ENCODE measurements around the gene GNG11.
"Not testable (repeated sequence)": the region's sequence is repeated elsewhere in the genome, so short reads cannot be mapped to it uniquely, and the experiment has no call there.

The GNG11 gene

DNA sequence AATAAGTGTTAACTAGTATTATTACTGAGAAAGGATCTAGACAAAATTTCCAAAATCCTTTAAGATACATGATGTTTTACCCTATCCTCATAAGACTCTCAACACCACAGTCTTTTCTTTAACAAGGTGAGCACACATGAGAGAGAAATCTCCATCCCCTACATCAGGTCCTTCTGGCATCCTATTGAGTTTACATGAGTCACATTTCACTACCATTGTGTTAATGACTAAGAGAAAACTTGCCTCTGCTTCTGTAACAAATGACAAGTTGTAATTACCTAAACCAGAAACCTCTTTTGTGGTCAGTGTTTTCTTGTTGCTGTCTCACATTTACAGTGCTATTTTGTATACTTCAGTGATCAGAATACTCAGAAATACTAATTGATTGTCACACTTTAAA lies 9.9 kb upstream of the GNG11 start:
- not testable (repeated sequence) for DNase-seq

DNA sequence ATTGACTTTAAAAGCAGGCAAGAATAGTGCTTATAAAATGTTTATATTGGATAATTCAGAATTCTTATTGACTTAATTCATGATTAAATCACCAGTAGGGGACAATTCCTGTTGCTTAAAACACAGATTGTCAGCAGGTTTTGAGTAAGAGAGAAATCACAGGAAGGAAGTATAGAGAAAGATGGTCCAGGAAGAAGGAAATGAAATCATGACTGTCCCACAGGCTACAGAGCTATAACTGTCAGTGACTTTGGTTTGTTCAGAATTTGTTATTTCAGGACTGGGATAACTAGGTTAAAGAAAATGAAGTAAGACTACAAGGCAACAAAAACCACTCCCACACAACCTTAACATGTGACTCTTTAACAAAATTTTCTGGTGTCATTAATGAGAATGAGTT lies 8.3 kb upstream of the GNG11 start:
- no peak for DNase-seq

DNA sequence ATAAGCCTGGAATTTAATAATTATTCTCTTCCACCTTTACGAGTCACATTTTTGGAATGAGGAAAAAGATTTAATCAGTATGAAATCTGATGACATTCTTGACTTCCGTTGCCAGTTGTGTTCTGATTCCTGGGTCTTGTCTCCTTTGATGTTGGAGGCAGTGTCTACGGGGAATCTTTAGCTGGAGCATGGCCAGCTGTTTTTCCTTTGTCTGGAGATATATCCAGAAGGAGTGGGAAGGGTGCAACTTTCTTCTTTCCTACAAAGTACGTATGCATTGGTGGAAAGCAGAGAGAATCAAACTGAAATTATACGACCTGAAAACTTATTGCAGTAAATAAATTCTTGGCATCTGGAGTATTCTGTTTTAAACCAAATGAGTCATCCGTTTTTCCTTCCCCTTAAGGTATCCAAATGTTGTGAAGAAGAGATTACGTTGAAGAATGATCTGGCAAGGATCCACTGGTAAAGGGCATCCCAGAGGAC lies 6.9 kb upstream of the GNG11 start:
- DNase-seq = no peak

DNA sequence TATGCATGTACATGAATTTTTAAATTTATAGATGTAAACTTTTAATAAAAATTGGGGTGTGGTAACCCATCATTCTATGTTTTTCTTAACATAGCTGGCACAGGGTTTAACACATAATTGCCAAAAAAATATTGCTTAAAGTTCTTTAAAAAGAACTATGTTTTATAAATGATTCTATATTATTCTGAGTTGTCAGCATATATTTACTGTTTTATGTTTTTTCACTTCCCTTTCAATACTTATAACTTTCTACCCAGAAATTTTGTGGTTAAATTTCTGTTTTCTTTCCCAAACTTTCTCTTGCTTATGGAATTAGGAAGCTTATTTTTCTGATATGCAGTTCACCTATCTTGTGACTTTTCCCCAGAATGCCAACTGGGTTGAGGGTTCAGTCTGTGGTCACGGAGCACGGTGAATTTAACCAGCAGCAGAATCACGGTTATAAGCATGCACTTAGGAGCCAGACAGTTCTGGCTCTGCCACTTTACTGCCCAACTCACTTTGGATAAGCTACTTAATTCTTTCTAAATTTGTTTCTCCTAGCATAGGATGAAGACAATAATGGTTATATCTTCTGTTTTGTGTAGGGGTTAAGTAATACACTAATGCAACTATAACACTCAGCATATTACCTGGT lies 6.2 kb upstream of the GNG11 start:
- not testable (repeated sequence) for DNase-seq

DNA sequence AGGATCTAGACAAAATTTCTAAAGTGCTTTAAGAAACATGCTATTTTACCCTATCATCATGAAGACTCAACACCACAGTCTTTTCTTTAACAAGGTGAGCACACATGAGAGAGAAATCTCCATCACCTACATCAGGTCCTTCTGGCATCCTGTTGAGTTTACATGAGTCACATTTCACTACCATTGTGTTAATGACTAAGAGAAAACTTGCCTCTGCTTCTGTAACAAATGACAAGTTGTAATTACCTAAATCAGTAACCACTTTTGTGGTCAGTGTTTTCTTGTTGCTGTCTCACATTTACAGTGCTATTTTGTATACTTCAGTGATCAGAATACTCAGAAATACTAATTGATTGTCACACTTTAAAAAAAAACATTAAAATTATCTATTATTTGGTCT lies 5.6 kb upstream of the GNG11 start:
- not testable (repeated sequence) for DNase-seq

DNA sequence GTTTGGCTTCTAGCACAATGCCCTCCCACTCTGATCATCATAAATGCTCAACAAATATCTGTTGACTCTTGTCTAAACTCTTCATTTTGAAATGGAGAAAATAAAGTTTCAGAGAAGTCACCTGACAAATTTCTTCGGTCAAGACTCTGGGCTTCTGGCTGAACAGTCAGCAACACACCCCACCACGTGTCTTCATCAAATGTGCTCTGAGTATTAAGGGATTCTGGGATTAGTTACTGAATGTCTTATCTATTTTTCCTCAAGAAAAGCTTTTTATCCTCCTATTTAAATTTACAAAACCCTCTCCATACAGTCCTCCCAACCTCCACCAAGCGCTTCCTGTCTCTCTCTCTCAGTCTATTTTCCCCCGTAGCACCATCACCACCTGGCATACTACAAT lies 5.2 kb upstream of the GNG11 start:
- DNase-seq = not testable (repeated sequence)

DNA sequence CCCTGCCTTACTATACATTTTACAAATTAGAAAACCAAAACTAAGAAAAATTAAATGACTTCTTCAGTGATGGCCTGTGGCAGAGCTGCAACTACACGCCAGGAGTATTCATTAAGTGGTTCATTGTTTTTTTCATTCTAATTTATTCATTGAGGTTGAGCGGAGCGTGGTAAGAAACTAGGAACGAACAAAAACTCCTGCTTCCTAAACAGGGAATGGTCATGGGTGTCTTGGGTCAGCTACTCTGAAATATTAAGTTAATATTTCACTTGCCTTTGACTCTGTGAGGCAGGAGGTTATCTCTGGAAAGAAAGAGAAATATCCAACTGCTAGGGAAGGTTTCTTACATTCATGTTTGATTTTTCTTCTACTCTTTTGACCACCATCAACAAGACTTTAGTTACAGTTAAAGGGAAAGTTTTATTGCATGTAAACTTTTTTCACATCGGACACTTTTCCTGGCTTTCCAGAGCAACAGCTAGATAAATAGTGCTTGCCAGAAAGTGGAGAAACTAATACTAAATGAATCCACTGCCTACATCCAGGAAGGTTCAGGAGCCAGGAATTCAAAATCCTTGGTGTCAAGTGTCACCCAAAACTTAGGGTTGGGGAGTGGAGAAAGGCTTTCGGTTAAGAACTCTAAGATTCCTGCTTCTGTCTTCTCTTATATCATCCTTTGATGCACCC lies 896 bp upstream of the GNG11 start:
- DNase-seq = no peak

DNA sequence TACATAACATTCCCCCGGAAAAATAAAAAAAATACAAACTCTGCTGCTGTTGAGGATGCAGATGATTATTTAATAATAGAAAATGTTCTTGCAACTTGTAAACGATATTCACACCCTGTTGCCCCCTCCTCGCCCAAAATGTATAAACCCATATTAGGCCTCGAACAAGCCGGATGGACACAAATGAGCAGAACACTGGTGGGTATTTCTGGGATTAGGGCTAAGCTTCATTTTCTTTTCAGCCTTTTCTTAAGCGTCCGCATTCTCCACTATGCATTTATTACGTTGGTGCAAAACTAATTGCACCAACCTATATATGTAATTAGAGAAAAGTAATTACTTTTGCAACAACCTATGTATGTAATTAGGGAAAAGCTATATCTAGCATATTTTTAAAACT lies 349 bp upstream of the GNG11 start:
- DNase-seq = no peak

DNA sequence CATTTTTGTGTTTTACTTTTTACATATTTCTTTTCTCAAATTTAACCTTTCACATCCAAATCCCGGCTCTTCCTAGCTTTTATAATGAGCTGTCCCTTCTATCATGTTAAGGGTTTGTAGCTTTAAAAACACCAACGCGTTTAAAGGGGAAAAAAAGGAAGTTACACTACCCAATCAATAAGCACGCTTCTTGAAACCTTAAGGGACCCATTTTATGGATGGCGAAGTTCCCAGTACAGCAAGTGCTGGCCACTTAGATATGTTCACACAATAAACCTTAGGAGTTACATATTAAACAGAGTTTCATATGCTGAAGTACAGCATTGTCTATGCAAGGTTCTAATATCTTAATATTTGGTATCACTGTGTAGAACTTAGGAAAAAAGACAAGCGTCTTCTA lies 1.8 kb downstream of the GNG11 start:
- DNase-seq = no peak

DNA sequence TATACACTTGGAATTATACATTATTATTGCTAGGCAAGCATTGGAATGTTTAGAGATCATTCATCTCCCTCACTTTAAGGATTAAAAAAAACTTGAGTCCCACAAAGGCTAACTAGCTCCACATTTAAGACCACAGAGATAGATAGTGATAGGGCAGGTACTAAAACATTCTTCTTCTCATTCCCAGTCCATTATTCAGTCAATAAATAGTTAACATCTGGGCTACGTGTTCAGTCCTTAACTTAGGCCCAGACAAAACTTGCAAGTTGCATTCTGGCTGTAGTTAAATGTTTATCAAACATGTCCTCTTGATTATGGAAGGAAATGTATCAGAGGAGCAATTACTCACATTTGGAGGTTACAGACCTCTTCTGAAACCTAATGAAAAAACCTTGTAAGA lies 2.4 kb downstream of the GNG11 start:
- DNase-seq = no peak

DNA sequence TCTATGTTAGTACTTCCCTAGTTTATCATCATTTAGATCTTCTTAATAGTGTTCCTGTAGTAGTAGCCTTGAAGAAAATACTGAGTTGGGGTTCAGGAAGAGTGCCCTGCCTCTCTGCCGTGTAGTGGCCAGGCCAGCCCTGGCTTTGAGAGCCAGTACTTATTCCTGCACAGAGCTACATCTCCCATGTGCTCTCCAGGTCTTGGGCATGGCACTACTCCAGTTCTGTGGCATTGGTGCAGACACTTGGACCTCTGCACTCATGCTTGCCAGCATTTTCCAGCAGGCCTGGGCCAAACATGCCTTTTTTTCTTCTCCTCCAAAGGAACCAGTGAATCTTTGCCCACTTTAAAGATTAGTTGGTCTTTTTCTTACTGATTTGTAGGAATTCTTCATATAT lies 5.3 kb downstream of the GNG11 start:
- DNase-seq = no peak

DNA sequence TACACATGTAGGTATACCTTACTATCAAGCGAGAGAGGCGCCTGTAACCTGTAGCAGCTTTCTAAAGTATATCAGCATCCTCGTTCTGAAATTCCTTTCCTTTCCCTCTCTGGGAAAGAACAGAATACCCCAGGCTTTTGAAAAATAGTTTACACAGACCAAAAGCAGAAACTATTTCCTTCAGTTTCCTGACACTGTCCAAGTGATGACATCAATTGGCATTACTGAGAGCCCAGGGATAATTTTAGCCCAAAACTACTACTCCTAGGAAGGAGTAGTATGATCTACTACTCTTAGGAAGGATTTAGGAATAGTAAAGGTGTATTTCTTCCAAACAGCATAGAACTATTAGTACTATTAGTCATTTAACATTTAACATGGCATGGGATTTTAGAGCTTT lies 6.0 kb downstream of the GNG11 start:
- DNase-seq = no peak

DNA sequence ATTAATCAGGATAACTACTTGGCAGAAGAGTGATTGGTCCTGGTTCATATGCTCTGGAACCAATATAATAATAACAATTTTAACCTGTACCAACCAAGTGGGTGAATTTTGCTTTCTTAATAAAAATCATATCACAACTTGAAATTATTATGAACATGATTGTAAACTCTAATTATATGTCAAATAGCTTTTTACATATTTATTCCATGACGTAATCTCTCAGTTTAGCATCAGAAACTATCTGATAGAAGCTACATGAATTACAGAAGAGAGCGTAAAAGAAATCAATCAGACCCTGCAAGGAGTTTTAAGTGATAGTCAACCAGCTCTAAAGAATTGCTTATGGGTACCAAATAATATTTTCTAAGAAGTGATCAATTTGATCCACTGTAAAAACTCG lies 10.1 kb downstream of the GNG11 start:
- no peak for DNase-seq

DNA sequence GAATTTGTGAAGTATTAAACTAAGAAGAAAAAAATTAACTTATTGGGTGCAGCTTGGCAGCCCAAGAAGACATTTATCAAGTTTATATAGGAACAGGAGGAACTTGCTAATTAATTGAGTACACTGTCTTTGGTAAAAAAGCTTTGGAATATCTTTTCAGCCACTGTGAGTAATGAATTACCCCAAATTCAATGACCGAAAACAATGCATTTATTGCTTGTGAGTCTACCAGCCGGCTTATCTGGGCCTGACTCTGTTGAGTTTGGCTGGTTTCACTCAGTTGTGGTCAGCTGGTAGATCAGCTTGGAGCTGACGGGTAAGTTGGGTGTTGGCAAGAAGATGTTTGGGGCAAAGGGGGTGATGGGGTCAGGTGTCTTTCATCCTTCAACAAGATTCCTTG lies 11.6 kb downstream of the GNG11 start:
- DNase-seq = no peak

DNA sequence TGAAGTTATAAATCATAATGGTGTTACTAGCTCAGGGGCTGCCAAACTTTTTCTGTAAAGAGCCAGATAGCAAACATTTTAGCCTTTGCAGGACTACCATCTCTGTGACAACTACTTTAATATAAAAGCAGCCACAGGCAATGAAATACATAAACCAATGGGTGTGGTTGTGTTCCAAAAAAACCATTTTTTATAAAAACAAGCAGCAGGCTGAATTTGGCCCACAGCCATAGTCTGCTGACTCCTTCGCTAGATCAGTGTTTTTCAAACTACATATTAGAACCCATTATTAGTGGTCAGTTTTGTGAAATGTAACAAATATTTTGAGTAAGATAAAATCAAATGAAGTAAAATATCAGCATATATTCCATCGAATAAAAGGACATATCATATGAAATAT lies 13.6 kb downstream of the GNG11 start:
- DNase-seq = no peak

DNA sequence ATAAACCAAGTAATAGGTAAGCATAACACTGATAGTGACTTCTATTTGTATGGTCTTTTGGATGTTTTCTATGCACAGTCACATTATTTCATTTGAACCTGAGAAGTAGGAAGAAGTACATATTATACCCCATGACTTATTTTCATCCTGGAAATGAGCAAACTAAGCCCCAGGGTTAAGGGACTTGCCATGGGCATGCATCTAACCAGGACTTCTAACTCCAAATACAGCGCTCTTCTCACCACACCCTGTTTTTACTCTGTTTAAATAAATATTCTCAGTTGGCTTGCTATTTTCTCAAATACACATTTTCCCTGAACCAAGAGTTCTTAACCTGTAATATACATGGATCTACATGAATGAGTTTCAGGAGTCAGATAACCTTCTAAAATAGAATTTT lies 16.3 kb downstream of the GNG11 start:
- DNase-seq = no peak

DNA sequence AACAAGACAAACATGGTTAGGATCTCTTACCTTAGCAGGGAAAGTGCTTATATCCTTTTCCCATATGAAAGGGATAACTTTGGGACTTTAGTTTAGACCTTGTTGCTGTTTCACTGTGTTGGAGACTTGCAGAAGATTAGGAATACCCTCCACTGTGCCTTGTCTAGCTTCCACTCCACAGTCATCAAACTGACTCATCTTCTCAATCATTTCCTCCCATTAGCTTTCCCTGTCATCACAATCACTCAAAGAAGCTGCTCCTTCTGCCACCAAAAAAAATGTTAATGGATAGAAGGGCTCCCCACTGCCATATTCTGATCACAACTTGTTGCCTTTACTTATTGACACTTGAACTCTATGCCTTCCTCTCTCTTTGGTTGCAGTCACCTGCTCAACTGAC lies 16.8 kb downstream of the GNG11 start:
- DNase-seq = no peak

DNA sequence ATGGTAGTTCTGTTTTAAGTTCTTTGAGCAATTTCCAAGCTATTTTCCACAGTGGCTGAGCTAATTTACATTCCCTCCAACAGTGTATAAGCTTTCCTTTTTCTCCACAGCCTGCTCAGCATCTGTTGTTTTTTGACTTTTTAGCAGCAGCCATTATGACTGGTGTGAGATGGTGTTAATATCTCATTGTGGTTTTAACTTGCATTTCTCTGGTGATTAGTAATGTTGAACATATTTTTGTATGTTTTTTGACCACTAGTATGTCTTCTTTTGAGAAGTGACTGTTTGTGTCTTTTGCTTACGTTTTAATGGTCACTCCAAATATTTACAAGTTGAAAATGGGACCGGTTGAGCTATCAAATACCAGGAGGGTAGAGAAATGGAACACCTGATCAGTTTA lies 20.4 kb downstream of the GNG11 start:
- no peak for DNase-seq

DNA sequence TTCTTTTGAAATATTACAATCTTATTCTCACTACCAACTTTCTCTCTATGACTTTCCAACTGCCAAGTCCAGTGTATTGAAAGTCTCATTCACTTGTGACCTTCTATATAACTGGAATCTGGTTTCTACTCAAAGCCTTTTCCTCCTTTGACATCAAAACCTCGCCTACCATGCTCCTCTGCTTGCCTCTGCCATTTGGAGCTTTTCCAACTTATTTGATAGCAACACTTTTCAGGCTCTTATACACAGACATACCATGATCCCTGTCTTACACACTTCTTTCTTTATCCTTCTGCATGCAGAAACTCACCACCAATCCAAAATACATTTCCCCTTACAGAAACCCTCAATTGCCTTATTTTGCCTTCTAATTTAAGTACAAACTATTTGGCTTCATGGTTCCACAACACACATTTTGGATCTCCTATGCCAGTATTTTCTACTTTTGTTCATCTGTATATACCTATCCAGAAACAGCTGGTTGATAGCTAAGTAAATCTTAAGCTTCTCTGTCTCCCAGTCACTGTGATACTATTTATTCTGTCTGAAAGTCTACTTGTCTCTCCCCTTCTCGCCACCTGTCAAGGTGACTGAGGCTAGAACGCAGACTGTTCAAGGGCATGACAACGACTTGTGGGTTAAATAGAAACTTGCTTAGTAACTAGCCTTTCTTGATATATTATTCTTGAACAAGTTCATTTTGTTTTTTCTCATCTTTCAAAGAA lies 22.4 kb downstream of the GNG11 start:
- no peak for DNase-seq

DNA sequence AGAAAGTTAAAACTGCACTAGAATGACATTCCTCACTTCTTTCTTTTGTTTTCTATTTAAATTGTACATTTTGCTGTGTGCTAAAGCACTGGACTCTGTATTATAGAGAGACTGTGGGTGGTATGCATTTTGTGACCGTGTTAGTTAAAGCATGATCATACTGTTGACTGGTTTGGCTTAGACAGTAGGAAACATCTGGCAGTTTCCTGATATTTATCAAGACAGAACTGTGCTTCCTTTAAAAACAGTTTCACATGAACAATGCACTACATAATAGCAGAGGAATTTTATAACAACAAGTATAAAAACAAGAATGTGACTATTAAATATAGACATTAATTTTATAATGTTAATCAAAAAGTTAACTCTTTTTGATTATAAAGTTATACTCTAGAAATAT lies 23.1 kb downstream of the GNG11 start:
- DNase-seq = no peak

DNA sequence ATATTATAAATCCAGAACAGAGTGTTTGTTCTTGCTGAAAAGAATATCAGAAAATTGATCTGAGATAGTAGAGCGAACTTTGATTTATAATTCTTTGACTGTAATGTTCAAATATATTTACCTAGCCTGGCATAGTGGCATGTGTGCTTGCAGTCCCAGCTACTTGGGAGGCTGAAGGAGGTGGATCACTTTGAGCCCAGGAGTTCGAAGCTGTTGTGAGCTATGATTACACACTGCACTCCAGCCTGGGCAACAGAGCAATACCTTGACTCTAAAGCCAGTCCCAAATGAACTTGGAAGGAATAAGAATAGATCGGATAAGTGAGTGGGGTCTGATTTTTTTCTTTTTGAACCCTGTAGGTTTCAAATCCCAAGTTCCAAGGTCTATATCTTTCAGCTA lies 23.5 kb downstream of the GNG11 start:
- DNase-seq = no peak

DNA sequence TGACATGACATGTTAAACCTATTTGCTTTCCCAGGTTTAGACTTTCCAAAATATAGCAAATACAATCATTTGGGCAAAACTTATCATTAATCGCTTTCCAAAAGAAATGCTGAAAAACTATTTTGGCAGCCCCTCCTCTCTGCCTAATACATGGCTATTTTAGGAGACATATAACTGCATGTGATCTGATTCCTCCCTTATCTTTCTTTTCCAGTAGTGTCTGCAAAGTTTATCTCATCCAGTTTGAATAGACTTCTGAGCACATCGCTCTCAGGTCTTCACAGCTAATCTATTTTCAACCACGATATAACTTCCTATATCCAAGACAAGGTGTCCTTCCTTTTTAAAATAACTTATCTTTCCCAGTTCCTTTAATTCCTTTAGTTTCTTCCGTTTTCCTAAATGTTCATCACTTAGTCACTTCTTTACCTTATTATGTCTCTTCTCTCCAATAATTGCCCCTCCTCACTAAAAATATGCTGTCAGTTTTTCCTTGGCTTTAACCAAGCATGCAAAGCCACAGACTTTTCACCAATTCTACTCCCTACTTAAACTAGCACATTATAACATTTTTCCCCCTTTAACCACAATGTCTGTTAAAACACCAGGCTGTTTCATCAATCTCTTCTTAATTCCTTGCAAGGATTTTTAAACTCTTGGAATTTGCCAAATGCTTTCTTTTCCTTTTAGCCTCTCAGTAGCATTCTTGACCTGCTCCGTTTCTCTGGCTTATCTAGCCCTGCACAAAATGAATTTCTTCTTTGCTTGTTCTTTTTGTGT lies 24.4 kb downstream of the GNG11 start:
- DNase-seq = no peak

DNA sequence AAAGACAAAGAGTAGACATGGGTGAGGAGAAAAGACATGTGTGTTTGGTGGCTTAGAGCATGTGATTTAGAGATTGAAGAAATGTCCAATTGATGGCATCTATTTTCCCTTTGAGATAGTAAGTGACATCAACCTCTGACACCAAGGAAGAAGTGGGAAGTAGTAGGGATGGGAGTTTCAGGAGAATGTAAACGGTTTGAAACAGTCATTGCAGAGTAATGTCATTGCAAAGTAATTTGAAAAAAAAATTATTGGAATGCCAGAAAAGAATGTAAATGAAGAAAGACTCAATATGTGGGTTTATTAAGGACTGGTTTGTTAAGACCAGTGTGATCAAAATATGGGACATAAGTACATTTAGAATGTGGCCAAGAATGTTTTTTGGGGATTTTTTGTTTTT lies 26.6 kb downstream of the GNG11 start:
- DNase-seq = no peak

DNA sequence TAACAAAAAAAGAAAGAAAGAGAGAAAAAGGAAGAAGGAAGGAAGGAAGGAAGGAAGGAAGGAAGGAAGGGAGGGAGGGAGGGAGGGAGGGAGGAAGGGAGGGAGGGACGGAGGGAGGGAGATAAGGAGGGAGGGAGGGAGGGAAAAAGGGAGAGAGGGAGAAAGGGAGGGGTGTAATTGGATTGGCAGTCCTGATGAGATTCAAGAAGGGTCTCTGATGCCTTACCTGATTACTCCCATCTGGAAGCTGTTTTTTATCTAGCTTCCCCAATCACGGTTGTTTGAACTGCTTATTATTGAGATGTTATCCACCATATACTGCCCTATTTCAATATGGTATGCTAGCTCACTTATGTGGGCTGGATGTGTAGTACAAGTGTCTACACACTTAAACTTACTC lies 27.3 kb downstream of the GNG11 start:
- DNase-seq = no peak
